Measurements from ENCODE around the gene TMEM63C.

Gene TMEM63C

DNA sequence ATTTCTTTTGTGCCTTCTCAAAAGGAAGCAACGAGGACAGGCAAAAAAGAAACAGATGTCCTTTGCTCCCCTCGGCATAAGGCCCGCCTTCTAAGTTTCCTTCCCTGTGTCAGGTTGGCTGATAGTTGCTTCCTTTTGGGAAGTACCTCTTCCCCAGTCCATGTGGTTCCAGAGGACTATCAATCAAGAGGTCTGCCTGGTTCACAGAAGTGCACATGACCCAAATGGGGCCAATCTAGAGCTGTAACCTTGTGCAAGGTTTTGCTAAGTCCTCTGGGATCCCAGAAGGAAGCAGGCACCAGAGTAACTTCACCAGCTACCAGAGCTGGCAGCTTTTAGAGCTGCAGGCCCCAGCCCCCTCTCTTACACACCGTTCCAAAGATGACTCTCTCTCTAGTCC is 42.6 kb downstream of the TMEM63C start:
- no peak for ATAC-seq

DNA sequence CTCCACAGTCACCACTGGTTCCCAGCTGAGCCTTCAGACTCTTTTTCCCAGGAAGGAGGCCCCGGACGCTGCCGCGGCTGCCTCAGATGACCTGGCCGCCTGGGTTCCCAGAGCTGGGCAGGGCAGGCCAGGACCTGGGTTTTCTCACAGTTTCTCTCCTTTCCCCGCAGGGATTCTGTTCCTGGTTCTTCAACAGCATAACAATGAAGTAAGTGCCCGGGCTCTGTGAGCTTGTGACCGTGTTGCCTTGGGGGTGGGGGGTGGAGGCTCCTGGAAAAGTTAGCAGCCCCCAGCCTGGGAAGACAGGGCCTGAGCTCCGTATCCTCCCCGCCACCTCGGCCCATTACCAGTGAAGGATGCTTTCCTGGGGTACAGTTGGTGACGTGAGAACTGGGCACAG is 43.7 kb downstream of the TMEM63C start:
- no peak for ATAC-seq

DNA sequence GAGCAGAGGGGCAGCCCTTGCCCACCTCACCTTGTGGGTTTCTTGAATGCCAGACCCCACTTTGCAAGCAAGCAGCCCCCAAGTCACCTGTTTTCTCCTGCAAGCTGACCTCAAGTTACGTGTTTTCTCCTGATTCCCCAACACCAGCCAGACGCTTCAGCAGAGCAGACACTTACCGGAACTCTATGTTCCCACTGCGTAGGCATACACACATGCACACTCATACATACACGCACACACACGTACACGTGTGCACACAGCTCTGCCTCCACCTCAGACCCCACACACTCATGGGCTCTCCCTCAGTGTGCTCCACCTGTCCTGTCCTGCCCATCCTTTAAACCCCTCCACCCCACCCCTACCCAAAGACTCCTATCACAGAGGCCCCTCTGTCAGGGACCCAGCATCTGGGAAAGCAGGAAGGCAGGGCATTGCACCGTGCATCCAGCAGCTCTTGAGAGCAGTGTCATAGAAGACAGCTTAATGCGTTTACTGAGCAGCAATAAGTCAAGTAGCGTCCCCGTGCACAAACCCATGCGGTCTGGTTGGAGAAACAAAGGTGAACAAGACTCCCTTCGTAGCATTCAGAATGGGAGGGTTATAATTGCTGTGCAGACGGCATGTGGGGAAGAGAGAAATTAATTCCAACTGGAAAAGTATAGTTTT is 44.4 kb downstream of the TMEM63C start:
- no peak for ATAC-seq

DNA sequence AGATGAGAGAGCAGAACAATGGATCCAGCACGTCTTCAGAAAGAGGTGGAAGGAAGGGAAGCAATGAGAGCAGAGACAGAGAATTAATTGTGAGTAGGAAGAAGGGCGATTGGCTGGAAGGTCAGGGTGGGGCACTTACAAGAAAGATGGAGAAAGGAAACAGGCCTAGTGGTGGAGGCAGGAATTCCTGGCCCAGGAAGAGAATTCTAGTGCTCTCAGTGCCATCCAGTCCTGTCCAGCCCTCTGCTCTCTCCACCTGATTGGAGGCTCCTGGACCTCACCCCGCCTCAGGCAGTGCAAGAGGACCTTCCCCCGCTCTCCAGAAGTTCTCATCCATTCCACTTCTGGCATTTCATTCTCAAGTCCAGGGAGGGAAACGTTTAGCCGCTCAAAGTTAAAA is 46.5 kb downstream of the TMEM63C start:
- ATAC-seq: no peak

DNA sequence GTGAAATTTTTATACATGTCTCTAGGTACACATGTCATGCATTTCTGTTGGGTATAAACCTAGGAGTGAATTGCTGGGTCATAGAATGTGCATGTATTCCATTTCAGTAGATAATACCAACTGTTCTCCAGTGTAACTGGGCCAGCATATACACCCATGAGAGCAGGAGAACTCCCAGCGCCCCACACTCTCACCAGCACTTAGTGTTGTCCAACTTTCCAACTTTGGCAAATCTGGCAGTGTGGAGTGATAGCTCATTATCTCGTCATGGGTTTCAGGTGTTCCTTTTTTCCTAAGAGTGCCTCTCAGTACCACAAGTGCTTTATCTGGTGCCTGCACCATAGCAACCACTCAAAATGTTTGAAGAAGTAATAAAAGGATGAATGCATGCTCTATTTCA is 49.3 kb downstream of the TMEM63C start:
- no peak for ATAC-seq

DNA sequence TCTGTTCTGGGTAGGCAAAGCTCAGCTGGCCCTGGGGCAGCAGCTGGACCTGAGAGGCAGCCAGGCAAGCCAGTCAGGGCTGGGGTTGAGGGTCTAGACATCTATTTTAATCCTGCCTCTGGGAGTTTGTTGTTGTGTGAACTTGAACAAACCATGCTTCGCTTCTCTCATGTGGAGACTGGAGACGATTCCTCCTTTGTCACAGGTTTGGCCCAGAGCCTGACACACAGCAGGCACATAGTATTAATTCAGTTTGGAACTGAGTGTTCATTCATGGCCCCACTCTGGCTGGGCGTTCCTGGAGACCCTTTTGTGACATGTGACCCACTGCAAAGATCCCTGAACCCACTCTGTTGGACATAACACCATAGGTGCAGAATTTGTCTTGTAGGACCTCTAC is 50.1 kb downstream of the TMEM63C start:
- no peak for ATAC-seq

DNA sequence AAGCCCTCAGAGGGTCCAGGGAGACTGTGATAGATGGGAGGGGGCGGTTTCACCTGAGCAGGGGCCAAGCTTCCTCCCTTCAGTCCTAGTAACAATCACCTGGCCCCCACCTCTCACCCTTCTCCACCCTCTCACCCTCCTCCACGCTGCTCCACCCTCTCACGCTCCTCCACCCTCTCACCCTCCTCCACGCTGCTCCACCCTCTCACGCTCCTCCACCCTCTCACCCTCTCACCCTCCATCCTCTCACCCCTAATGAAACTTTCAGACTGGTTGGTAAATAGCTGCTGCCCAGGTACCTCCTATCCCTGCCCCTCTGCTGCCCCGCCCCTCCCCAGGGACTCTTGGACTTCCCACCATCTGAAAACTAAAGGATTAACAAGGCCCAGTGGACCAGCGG is 55.2 kb downstream of the TMEM63C start:
- no peak for ATAC-seq

DNA sequence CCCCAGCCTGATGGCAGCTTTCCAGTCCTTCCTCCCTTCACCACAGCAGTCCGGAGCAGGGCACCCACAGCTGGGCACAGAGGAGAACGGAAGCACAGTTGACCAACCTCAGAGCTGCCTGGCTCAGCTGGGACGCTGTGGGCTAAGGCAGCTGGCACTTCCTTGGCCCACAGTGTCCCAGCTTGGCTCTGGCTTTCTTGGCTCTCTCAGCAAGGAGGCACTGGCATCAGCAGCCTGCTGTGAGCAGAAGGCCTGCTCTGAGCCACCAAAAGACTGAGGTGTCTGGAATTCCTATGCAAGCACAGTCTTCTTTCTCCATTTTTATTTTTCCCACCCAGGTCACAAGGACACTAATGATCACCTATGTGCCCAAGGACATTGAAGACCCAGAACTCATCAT is 56.8 kb downstream of the TMEM63C start:
- ATAC-seq: no peak

DNA sequence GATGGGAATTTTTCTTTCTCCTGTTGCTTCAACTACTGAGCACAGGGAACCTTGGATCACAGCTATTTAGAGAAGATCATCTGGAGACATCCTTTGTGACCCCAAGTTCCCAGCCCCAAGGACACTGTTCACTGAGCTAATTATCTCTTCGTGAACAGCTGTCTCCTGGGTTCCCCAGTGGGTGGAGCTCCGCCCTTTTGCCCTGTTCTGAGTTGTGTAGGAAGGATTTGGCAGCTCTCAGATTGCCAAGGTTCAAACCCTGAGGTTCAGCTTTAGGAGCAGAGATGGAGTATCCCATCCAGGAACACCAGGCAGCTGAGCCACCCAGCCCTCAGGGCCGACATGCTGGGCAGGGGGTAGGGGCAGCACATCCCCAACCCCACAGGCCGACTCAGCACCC is 57.4 kb downstream of the TMEM63C start:
- ATAC-seq: no peak

DNA sequence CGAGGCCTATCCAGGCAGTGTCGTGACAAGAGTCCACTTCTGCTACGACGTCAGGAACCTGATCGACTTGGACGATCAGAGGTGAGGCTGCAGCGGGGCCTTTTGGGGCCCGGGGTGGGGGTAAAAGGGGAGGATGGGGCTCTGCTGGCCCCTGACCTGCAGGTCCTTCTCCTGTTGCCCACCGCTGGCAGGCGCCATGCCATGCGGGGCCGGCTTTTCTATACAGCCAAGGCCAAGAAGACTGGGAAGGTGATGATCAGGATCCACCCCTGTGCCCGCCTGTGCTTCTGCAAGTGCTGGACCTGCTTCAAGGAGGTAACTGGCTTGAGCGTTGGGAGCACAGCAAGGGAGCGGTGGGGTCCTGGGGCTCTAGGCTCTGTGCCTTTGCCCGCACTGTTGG is 57.8 kb downstream of the TMEM63C start:
- no peak for ATAC-seq

DNA sequence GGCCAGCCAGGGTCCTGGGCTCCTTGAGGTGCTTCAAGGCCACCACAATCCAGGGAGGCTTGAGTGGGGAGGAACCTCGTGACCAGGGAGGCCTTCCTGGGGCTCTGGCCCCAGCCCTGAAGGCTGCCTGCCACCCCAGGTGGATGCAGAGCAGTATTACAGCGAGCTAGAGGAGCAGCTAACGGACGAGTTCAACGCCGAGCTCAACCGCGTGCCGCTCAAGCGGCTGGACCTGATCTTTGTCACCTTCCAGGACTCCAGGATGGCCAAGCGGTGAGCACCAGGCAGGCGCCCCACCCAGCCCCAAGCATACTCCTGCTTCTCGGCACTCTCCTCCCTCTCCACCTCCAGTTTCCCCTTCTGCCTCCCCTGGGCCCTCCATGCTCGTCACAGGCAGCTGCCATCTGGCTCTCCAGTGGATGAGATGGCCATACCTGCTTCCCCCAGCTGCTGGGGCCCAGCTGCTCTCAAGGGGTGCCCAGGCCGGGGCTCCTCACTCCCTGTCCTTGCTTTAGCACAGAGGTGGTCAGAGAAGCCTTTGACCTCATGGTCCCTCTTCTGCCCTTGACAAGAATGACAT is 58.8 kb downstream of the TMEM63C start:
- ATAC-seq: no peak

DNA sequence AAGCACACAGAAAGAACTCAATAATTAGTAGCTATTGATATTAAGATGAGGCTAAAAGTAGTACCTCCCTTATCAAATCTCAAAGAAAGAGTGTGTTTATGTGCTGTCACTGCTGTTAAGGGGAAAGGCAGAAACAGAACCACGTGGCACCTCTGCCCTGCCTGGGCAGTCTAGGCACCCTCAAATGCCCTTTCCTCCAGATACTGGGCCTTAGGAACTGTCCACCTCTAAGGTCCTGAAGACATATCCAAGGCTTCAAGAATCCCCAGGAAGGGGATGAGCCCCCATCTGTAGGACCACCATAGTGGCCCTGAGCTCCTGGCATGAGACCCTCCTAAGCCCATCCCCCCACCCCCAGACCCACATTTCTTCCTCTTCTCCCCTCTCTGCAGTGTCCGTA is 60.4 kb downstream of the TMEM63C start:
- ATAC-seq: no peak

DNA sequence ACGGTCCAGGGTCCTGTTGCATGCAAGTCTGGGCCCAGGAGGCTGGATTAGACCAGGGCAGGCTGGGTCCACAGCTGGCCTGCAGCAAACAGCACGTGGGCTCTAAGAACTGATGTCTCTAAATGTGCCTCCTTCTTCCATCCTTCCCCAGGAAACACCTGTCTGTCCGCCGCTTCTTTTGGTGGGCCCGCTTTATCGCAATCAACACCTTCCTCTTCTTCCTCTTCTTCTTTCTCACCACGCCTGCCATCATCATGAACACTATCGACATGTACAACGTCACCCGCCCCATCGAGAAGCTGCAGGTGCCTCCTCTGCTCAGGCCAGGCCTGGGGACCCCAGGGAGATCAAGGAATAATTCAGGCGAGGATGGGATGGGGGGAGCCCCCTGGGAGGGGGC is 61.2 kb downstream of the TMEM63C start:
- ATAC-seq: no peak

DNA sequence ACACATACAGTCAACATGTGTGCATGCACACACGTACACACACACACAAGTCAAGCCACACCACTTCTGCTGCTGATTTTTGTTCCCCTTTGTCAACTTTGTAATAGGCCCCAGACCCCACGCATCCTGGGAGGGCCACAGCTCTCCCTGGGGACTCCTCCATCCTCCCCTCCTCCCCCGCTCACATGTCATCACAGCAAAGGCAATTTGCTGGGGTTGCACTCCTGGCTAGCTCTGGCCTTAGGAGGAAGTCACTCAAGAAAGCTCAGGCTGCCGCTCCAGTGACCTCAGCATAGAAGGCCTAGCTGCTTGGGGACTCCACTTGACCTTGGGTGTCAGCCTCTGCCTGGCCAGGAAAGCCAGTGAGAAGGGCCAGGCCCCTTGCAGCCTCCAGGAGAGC is 62.3 kb downstream of the TMEM63C start:
- no peak for ATAC-seq

DNA sequence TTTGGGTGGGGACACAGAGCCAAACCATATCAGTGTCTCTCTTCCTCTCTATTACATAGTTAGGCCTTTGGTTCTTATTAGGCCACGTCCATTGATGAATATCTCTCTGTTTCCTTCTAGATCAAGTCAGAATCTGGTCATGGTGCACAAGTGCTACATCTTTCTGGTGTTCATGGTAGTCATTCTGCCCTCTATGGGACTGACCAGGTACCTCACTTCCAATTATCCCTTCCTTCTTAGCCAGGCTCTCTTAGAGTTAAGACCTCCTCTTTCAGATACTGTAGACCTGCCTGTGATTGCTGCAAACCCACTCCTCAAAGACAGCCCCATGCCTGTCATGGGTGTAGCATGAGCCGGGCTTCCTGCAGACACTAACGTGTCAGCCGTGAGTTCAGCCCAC is 64.2 kb downstream of the TMEM63C start:
- ATAC-seq: no peak

DNA sequence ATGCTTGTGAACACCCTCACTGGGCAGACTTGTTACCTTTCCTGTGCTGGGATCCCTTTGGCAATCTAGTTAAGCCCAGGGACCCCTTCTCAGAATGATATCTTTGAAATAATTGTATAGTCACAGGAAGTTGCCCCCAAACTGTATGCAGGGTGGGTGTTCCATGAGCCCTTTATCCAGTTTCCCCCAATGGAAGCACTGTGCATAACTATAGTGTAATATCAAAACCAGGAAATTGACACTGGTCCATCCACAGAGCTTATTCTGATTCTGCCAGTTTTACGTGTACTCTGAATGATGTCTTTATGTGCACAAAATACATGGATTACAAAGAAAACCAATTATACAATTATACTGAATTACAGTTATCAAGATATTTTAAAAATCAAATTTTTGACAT is 65.2 kb downstream of the TMEM63C start:
- ATAC-seq: no peak

DNA sequence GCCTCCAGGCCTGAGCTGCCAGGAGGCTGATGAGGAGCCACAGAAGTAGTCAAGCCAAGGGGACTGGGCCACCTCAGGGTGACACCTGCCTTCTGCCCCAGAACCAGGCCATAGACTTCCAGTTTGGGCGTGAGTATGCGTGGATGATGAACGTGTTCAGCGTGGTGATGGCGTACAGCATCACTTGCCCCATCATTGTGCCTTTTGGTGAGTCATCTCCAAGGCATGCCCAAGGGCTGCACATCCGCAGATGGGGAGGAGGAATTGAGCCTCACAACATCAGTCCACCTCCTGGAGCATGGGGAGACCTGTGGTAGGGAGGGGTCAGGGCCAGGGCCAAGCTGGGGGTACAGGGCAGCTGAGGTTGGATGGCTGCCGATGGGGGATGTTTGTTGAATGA is 67.1 kb downstream of the TMEM63C start:
- ATAC-seq: no peak

DNA sequence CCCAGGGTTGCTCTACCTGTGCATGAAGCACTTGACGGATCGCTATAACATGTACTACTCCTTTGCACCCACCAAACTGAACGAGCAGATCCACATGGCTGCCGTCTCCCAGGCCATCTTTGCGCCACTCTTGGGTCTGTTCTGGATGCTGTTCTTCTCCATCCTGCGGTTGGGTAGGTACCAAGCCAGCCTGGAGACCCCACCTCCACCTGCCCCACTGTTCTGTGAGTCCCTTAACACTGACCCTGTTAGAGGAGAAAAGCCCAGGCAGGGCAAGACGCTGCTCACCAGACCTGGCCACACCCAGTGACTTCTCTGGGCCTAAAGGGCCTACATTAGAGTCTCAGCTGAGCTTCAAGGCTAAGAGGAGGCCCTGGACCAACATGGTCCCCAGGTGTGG is 67.7 kb downstream of the TMEM63C start:
- ATAC-seq: no peak

DNA sequence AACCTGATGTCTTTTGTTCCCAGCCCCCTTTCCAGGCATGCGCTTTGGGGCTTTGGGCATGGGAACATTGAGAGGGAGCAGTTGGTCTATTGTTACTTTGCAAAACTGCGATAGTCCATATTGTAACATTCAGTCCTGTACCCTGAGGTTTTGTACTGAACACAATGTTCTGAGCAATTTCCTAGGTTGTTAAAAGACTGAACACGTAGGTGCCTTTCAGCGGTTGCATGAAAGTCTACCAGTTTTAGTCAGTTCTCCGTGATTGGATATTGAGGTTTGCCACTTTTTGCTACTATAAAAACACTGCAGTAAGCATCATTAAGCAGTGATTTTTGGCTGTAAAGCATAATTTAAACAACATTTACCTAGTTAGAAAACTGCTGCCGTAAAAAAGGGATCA is 69.3 kb downstream of the TMEM63C start:
- no peak for ATAC-seq

DNA sequence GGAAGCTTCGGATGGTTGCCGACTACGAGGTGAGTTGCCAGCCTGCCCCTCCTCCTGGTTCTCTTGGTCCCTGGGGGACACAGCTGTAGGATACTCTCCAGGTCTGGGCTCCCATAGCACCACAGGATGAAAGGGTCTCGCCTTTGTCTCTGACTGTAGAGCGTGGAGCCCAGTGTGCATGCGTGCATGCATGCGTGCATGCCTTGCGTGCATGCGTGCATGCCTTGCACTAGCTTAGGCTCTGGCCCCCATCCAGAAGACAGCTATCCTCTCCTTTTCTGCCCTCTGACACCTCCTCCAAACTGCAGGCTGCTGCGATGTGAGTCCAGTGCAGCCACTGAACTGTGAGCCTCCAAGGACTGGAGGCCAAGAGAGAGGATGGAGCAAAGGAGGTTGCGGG is 70.3 kb downstream of the TMEM63C start:
- ATAC-seq: no peak

DNA sequence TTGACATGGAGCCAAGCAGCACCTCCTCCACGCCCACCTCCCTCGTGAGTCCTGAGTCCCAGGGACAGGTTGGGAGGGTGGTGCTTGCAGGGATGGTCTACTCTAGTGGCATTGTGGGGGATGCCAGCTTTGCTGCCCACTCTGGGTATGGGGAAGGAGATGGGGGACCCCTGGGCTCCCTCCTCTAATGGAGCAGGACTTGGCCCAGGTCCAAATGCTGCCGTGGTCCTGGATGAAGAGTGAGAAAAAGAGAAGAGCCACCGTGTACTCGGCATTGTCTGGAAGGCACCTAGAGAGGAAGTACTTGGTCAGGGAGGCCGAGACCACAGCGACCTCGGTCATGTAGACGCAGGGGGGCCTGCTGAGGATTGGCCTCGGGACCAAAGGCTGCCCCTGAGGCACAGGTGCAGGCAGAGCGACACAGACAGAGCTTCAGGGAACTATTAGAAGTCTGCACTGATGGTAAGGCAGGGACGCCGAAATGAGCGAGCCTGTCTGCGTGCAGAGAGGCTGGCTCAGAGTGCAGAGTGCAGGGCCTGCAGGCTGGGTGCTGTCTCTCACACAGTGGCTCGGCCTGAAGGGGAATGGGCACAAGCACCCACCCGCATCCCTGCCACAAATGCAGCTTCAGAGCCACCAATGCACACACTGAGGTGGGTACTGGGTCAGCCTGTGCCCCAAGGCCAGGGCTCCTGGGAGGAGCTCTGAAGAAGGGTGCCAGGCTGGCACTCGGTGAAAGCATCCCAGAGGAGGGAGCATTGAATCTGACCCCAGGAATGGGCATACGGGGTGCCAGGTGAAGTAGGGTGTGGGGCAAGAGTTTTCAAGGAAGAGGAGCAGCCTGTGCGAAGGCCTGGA is 72.0 kb downstream of the TMEM63C start:
- ATAC-seq: no peak

DNA sequence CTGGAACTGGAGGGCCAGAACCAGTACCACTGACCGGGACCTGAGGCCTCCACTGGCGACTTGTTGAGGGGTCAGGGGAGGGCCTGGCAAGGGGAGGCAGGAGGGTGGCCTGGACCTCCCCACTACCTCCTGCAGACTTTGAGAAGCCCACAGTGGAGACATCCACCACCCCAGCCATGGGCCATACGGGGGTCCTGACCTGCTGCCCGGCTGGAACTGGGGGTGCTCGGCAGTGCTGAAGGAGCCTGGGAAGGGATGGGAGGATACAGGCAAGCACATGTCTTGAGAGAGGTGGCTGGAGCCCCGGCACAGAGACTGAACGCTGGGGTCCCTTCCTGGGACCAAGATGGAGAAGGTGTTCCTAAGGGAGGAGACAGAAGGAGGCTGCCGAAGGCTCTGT is 75.1 kb downstream of the TMEM63C start:
- no peak for ATAC-seq

DNA sequence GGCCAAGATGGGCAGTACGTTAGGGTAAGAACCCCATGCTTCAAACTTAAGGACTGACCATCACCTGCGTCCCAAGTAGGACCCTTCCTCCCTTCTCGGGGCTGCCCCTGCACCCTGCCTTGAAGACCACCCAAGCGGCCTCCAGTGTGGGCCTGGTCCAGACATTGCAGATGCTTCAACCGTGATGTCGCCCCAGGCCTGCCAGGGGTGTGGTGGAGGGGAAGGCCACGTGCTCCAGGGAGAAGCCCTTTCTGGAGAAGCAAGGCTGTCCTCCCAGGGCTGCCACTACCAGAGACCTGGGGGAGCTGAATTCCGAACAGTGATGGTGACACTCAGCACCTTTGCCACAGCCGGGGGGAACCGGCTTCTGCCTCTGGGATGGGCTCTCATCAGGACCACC is 76.1 kb downstream of the TMEM63C start:
- ATAC-seq: no peak

DNA sequence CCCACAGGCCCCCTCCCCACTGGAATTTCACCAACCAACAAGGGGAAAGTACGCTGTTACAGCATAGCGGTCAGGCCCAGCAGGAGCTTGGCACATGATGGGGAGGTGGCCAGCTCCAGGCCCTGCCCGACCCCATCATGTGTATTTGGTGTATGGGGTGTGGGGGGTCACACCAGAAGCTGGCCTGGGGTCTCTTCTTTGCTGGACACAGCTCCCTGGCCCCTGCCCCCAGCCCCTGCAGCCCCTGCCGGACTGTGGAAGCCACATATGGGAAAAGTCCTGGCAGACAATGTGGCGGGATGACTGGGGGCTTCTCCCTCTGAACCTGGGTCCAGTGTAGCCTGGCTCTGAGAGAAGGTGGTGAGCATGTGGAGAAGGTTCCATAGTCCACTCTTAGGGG is 77.0 kb downstream of the TMEM63C start:
- ATAC-seq: no peak

Data from activated CD4-positive, CD25-positive, alpha-beta regulatory T cell treated with anti-CD3 and anti-CD28 coated beads, Interleukin-2, amount 50 U/mL, for 24 hours (primary cell).